ENCODE results near the gene TOR1AIP1.
"Not testable (repeated sequence)": the region's sequence is repeated elsewhere in the genome, so short reads cannot be mapped to it uniquely, and the experiment has no call there.

TOR1AIP1 gene

GRCh38 chr1:179938752-179939151, 56.7 kb downstream of the TOR1AIP1 start:
- DNase-seq: peak; percentile 29

DNA sequence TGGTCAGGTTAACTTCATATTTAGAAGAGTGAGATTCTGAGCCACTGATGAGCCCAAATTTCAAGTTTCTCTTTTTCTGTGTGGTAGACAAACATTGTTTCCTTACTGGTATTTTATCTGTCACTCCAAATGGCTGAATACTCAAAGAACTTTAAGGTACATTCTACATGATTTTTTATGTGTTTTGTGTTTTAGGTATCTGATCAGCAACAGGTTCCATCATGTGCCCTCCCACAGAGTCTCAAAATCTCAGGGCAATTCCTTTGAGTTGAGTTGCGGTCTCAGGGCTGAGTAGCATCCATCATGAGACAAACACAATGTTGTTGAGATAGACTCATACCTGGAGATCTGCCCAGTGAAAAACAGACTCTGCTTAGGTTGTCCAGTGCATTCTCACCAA, 57.9 kb downstream of the TOR1AIP1 start:
- DNase-seq: no peak

DNA sequence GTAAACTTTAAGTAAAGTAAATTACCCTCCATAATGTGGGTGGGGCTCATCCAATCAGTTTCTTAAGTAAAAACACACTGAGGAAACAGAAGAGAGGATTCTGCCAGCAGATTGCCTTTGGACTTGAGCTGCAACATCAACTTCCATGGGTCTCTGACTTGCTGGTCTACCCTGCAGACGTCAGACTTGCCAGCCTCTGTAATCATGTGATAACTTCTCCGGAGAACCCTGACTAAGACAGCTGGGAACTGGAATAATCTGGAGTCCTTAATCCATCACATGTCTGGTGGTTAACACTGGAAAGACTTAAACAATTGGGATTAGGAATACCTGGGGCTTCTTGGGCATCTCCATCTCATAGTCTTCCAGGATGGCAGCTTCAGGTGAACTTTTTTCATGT, 59.4 kb downstream of the TOR1AIP1 start:
- no peak for DNase-seq

DNA sequence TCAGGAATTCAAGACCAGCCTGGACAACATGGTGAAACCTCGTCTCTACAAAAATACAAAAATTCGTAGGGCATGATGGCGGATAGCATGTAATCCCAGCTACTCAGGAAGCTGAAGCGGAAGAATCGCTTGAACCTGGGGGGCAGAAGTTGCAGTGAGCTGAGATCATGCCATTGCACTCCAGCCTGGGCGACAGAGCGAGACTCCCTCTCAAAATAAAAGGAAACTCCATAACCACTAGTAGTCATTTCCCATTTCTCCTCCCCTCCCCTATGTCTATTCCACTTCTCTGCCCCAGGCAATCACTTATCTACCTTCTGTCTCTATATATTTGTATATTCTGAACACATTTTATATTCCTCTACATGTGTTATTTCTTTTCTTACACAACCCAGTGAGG, 68.6 kb downstream of the TOR1AIP1 start:
- peak; percentile 65 for DNase-seq

DNA sequence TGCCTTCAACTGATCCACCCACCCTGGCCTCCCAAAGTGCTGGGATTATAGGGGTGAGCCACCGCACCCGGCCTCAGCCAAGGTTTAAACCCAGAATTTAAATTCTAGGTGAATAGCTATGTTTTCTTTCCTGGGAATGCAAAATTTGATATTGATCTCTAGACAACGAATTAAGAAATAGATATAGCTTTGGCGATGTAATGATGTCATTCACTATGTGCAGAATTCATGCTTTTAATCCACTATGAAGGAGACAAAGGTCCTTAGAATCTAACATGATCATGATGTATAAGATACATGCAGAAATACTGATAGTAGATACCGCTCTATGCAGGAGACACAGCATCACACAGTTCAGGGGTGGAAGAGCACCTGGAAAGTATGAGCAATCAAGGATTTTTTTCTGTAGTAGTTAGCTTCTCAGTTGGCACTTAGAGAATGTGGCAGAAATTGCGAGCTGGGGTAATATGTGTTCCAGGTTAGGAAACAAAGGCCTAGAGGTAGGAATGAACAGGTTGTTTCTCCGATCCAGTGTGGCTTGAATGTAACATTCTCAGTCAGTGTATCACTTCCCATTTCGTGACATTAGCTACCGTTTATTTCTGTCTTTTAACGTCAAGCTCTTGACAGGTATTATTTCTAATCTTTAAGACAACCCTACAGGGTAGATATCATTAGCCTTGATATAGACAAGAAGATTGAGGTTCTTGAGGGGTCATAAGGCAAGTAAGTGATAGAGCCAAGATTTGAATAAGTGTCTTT, 69.5 kb downstream of the TOR1AIP1 start:
- no peak for DNase-seq

- peak; percentile 72 for DNase-seq
Measured at GRCh38 chr1:179952186-179952585, 70.1 kb downstream of the TOR1AIP1 start.

DNA sequence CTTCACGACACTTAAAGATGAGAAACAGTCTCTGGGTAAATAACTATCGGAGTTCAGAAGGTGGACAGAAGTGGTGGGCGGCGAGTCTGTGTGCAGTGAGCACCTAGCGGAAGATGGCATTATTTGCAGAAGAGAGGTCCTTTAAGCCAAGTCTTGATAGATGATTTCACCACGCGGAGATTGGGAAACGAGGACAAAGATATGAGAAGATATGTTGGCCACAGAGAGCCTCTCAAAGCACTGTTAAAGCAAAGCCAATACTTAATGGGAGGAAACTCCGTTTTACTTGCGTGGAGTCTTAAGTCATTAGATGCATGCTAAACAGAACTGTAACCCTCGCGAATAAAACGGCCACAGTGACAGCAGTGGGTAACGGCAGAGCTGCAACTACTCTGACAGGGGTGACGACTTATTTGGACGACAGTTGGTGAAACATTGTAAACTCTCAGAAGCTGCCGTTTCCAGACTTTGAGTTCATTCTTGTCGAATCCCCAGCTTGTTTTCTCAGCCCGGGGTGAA, 71.9 kb downstream of the TOR1AIP1 start:
- DNase-seq: peak; percentile 71

- peak; percentile 98 for DNase-seq
Measured at GRCh38 chr1:179954493-179955286, 72.6 kb downstream of the TOR1AIP1 start, which contains the start of gene CEP350. Gene CEP350 (plus strand): TSS chr1:179954810. CDS start chr1:179986182, 31,372 bp downstream.

GRCh38 chr1:179955287-179955680, 73.2 kb downstream of the TOR1AIP1 start:
- DNase-seq: peak; percentile 74

DNA sequence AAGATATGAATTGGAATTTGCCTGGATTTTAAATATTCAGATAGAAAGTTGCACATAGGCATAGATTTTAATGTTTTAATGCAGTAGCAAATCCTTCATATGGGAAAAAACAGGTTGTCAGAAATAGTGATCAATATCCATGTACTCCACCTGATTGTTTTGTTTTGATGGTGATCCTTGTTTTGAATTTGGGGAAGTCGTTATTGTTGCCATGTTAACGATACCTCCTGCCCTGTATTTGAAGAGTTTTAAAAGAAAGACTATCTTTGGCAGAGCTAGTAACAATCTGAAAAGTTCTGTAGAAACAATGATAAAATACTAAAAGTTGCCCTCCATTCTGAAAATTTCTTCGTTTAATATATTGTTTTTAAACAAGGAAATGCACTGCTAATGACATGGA, 73.6 kb downstream of the TOR1AIP1 start:
- DNase-seq: no peak

GRCh38 chr1:179958359-179958758, 76.3 kb downstream of the TOR1AIP1 start:
- DNase-seq: no peak

GRCh38 chr1:179962168-179962567, 80.1 kb downstream of the TOR1AIP1 start:
- DNase-seq: not testable (repeated sequence)

GRCh38 chr1:179966551-179966950, 84.5 kb downstream of the TOR1AIP1 start:
- DNase-seq: no peak

- no peak for DNase-seq
Measured at GRCh38 chr1:179968284-179968993, 86.4 kb downstream of the TOR1AIP1 start.

GRCh38 chr1:179968994-179969919, 87.2 kb downstream of the TOR1AIP1 start:
- DNase-seq: no peak

All from inflammatory macrophage treated with lipopolysaccharide for 4 hours (primary cell).